HG03139 (cell line): ENCODE results near the gene RNF20.
"Not testable (repeated sequence)": the region's sequence is repeated elsewhere in the genome, so short reads cannot be mapped to it uniquely, and the experiment has no call there.

Experiments used
- ATAC-seq: cut with Tn5 transposase; IDR thresholded peaks from one replicate; pipeline ENCODE4 v1.9.1; 2021; ENCODE audit not compliant: unreplicated experiment

RNF20 gene

GRCh38 chr9:101536351-101536750, 2.7 kb downstream of the RNF20 start:
- ATAC-seq = no peak

- no peak for ATAC-seq
Observed at GRCh38 chr9:101536938-101537337, 3.3 kb downstream of the RNF20 start.

GRCh38 chr9:101540069-101540468, 6.4 kb downstream of the RNF20 start:
- no peak for ATAC-seq

- no peak for ATAC-seq
Observed at GRCh38 chr9:101543098-101543735, 9.6 kb downstream of the RNF20 start.

DNA sequence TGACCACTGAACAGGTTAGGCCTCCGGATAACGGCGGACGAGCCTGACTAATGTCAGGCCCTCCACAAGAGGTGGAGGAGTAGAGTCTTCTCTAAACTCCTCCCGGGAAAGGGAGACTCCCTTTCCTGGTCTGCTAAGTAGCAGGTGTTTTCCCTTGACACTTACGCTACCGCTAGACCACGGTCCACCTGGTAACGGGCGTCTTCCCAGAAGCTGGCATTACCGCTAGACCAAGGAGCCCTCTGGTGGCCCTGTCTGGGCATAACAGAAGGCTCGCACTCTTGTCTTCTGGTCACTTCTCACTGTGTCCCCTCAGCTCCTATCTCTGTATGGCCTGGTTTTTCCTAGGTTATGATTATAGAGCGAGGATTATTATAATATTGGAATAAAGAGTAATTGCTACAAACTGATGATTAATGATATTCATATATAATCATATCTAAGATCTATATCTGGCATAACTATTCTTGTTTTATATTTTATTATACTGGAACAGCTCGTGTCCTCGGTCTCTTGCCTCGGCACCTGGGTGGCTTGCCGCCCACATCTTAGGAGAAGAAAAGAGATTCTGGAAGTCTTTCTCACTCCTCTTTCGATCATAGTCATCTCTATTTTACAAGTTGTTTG, 15.9 kb downstream of the RNF20 start:
- ATAC-seq = not testable (repeated sequence)

GRCh38 chr9:101561740-101562139, 28.1 kb downstream of the RNF20 start:
- no peak for ATAC-seq

DNA sequence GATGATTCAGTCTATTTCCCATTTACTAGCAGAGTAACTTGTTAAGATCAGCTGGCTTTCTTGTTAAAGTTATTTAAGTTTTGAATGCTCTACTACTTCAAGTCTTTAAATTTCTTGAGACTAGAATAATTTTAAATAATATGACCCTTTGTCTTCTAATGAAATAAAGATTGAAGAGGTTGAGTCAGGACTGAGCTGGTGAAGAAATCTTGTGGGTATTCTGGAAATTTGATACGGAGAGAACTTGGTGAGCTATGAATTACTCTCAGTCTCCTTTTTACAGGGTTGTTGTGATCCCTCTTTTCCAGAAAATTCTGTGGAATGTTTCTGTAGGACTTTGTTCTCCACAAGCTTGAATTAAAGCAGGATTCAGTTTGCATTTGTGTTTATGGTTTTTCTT, 29.3 kb downstream of the RNF20 start:
- ATAC-seq = no peak

GRCh38 chr9:101564252-101564651, 30.6 kb downstream of the RNF20 start:
- ATAC-seq = no peak

DNA sequence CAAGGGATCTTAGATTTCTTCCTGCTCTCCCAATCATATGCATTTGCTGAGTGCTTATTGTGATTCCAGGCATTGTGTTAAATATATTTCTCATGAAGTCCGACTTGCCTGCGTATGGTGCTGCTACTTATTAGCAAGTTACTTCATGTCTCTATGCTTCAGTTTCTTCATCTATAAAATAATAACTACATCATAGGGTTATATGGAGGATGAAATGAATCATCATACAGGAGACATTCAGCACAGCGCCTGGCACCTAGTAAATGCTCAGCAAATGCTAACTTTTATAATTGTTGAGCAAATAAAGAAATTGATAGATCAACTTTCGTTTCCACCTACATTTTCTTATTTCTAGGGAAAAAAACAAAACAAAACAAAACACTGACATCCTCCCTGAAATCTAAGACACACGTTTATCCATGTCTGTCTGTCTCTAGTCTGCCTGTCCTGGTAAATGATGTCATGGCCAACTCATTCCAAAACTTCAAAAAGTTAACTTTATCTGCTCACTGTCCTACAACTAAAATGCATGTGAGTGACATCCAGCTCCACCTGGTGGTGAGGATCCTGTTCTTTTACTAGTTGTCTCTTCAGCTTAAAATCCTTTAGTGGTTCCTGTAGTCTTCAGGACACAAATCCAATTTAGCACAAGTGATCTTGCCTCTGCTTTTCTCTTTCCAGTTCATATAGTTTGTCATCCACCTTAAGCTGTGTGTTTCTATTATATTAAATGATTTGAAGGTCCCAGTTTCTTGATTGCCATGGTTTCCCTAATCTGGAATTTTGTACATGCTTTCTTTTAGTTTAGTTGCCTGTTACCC, 33.5 kb downstream of the RNF20 start:
- ATAC-seq = no peak

DNA sequence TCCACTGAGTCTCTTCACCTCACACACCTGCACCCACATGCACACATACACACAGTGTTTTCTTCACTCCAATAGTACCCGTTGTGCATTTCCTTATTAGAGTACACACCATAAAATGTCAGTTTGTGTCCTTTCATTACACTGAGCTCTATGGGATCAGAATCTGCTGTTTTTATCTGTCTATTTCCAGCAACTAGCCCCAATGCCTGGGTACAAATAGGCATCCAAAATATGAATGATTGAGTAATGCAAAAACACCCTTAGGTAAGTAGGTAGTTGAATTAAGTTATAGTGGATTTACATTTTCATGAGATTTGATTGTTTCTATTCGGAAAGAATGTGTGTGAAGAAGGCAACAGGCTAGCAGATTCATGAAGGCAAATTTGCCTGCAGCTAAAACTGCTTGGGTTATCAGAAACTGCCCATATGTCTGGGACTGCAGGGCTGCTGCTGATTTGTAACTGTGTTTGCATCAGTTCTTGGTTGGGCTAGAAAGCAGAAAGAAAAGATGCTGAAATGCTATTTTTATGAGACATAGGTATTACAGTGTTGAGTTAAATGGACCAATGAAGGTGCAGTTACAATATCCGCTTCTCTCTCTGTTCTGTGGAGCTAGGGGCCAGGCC, 34.2 kb downstream of the RNF20 start:
- no peak for ATAC-seq

DNA sequence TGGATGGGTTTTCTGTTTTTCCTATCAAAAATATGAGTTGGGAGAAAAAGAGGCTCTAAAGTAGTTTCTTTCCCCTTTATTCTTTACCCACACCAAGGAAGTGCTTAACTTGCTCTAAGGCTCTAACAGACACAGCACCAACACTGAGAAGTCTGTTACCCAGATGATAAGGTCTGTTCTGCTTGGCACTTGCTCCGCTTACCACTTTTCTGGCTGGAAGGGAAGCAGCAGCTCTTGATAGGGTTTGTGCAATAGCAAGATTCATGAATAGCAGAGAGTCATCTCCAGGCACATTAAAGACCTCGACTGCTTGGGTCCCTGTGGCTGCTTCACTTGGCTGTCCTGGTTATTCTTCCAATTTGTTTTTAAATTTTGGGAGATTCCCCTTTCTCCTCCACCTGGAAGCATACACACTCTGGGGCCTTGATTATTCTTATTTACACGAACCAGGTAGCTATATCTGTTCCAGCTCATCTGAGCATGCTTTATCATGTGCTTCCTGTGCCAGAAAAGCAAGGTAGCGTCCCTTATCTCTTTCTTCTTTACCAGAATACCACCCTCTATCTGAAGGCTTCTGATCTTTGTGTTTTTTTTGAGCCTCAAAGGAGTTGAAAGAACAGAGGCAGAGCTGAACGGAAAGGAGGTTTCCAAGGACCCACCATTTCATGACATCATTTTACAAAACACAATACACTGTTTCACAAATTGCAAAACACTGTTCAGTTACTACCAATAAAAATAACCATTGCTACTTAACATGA, 36.3 kb downstream of the RNF20 start:
- ATAC-seq = no peak

DNA sequence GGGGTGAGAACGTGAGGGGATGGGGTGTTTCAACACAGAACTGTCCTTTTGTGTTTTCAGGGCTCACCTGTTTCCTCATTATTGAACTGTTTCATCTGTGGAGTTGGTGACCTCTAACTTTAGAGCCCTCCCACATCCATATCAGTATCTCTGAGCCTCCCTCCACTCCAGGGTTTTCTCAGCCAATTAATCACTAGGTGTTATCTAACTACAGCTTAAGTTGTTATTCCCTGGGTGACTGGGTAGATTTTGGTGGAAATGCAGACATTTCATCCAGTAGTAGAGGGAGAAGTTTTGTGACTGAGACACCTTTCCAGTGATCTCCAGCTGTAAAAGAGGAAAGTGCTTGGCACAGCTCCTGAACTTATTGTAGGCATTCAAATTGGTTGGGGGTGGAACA, 37.5 kb downstream of the RNF20 start:
- no peak for ATAC-seq

- no peak for ATAC-seq
Observed at GRCh38 chr9:101572316-101572715, 38.7 kb downstream of the RNF20 start.

DNA sequence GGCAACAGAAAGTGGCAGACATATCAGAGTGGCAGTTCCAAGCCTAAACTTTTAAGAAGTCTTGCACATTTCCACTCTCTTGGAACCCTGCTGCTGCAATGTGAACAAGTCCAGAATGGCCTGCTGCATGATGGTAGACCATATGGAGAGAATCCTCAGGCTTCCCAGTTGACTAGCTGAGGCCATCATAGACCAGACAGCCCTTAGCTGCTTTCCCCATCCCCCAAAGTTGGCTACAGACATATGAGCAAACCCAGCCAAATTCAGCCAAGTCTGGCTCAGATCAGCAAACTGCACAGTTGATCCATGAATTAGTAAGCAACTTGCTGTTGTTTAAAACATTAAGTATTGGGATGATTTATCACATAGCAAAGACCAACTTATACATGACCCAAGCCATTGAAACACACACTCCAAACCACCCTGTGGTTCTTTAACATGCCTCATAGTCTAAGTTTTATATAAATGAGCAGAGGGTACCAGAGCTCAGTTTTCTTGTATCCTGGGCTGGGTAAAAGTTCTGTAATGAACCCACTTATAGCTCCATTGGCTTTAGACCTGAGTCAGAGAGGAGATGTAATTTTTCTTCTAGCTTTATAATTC, 41.2 kb downstream of the RNF20 start:
- ATAC-seq = no peak

- ATAC-seq = peak; percentile 46
Observed at GRCh38 chr9:101578378-101578777, 44.7 kb downstream of the RNF20 start.

GRCh38 chr9:101579711-101580545, 46.3 kb downstream of the RNF20 start:
- no peak for ATAC-seq

DNA sequence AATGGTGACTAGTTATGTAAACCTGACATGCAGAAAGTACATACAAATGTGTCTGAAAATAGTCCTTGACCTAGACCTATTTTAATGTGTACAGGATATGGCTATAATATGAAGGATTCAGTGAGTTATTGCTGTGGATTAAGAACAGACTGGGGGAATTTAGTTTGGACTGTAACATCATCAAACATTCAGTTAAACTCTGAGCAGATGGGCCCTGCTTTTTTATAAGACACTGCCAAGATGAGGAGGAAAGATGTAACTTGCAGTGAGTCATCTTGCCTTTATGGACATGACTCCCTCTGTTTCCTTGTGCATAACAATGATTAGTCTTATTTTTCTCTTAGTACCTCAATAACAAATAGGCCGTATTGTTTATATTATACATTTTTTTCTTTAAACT, 48.9 kb downstream of the RNF20 start:
- ATAC-seq = no peak

DNA sequence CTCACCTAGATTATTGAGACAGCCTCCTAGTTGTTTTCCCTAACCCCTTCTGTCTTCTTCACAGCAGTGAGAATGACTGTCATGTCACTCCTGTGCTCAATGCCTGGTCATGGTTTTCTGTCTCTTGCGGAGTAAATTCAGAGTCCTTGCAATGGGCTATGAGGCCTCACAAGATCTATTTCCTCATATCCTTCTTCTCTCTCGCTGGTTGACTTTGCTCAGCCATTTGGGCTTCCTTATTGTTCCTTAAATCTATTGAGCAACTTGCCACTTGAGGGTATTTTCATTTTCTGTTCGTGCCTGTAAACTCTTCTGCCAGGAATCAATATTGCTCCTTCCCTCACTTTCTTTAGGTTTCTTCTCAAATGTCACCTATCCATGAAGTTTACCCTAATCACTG, 52.1 kb downstream of the RNF20 start:
- ATAC-seq = no peak

GRCh38 chr9:101586651-101587050, 53.0 kb downstream of the RNF20 start:
- peak; percentile 76 for ATAC-seq
